HG03378 (cell line): ENCODE measurements around the gene JAKMIP1.

Source experiments
- ATAC-seq: cut with Tn5 transposase; IDR thresholded peaks from one replicate; pipeline ENCODE4 v1.9.1; 2021; ENCODE audit warnings: mild to moderate bottlenecking, moderate library complexity; ENCODE audit not compliant: unreplicated experiment

JAKMIP1 gene

GRCh38 chr4:5976431-5976830, 223.9 kb downstream of the JAKMIP1 start:
- no peak for ATAC-seq
